UCSD-AML1 (cell line): ENCODE measurements around the gene TPD52L1.

Experiments
- DNase-seq: peaks from one replicate; lab custom pipeline; 2025; ENCODE audit not compliant: unreplicated experiment; lab: John Stamatoyannopoulos, UW

TPD52L1 gene

DNA sequence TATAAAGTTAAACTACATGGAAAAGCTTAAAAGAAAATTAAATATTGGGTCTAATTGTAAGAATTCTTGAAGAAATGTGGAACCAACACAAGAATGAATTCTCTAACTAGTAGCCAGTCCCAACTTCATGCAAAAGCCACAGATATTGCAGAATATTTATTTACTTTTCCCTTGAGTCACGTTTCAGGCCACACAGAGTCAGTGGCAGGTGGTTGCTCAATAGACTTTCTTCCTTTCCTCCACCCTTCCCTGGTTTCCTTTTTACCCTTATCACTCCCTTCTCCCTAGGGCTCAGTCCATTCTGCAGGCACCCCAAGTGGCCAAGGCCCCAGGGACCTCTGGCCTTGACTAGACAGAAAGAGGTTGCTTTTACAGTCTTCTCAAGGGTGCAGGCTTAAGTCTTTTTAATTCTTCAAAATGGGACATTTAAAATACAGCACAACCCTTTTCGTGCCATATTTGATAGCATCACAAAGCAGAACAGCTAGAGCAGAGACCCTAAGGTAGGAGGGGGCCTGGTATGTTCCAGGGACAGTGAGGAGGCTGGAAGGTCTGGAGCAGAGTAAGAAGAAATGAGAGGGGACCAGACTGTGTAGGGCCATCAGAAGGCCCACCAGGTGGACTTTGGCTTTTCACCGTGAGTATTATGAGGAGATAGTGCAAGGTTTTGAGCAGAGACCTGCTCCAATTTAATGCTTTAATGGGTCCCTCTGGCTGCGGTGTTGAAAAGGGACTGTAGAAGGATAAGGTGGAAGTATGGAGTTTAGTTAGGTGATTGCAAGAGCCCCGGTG is 83.2 kb downstream of the TPD52L1 start:
- DNase-seq, result no peak

GRCh38 chr6:125237764-125238163 is 84.2 kb downstream of the TPD52L1 start:
- no peak for DNase-seq

GRCh38 chr6:125245109-125245508 is 91.5 kb downstream of the TPD52L1 start:
- DNase-seq, result no peak

GRCh38 chr6:125245523-125246264 is 92.1 kb downstream of the TPD52L1 start:
- DNase-seq, result no peak

- no peak for DNase-seq
Observed at GRCh38 chr6:125246566-125246965, 93.0 kb downstream of the TPD52L1 start.

DNA sequence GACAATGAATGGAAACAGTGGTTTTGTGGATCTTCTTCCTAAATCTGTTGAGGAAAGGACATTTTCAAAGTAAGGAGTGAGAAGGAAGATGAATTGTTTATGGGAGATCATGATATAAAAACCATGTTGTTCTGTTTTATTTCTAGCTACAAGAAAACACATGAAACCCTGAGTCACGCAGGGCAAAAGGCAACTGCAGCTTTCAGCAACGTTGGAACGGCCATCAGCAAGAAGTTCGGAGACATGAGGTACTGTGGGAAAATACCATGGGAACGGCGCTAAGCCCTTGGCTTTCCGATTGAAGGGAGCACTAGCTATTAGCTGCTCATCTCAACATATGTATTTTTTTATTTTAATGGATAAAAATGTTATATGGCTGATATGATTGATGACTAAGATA is 94.6 kb downstream of the TPD52L1 start:
- no peak for DNase-seq

GRCh38 chr6:125250511-125250910 is 96.9 kb downstream of the TPD52L1 start:
- no peak for DNase-seq

DNA sequence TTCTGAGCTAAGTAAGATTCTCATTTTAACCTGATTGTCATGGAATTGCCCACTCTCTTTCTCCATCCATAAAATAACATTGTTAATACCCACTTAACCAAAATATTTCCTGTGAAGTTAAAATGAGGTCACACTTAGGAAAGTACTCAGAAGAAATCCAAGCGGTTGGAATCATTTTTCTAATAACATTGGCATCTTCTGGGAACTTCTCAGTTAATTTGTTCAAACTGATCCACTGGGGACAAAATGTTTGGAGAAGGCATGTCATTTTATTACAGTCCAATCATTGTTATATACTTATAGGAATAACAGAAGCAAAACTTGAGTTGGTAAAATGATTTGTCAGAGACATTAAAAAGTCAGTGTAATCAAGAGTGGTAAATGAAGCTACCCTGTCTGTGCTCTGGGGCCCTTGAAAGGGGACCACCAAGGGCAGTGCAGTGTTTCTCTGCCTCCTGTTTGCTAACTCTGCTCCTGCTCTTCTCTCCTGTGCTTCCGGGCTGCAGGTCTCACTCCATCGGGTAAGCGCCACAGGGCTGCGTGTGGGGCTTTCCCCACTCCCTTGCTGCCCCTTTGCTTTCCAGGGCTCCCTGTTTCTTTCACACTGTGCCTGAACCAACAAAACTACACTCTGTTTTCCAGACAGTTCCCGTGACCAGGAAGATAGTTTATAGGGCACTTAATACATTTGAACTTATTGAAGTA is 98.1 kb downstream of the TPD52L1 start:
- DNase-seq, result no peak

DNA sequence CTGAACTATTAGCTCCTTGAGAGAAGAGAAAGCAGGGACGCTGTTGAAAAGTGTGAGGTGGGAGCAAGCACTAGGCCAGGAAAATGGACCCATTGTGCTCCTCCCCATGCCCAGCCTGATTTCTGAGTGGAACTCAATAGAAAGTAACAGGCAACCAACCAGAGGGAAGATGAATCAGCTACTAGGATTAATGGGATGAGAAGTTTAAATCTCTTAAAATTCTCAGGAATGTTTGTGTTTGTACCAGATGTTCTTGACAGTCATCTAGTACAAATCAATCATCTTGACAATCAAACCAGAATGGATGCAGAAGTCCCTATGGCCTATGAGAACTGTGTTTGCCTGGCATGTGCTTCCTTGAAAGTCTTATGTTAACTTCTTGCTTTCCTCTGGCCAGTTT is 99.3 kb downstream of the TPD52L1 start:
- no peak for DNase-seq

DNA sequence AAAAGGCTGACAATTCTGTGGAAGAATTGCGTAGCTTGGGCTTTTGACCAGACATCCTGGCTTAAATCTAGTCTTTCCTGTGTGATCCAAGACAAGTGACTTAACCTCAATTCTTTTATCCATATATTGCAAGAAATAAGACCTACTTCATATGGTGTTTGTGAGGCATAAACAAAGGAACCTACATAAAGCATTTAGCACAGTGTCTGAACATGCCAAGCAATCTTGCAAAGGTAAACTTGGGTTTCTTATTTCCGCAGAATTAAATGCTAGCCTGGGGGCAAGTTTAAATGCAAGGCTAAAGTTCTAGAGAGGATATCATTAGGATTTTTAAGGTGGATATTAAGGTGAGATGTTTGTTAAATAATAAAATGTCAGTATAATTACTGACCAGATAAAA is 100.3 kb downstream of the TPD52L1 start:
- no peak for DNase-seq

DNA sequence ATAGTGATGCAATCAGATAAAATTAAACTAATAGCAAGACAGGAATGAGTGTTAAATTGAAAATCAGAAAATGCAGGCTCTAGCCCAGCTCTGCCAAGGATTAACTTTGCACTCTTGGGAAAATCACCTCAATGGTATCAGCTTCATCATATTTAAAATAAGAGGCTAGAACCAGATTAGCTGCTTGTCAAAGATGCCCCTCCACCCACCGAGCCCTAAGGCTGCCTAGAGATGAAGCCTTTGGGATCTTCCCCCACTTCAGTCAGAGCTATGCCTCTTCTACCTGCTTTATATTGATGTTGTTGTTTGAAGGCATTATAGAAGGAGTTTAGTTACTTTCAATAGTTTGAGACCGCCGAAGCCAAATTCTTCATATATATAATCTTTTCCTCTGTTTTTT is 100.7 kb downstream of the TPD52L1 start:
- no peak for DNase-seq

DNA sequence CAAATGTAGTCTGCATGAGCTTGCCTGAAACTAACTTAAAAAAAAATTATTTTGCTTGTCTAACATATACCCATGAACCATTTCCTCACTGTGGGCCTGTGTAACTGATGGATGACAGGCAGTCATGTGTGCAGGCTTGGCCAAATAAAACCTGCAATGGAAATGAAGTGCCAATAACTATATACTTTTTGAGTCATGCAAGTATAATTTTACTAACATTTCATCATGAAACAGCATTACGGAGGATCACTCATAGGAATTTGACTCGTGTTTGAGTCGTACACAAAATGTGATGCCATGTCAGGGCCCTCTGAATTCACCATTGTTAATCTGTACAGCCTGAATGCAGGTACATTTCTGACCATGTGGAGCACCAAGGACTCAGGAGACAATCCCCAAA is 101.6 kb downstream of the TPD52L1 start:
- DNase-seq, result no peak

DNA sequence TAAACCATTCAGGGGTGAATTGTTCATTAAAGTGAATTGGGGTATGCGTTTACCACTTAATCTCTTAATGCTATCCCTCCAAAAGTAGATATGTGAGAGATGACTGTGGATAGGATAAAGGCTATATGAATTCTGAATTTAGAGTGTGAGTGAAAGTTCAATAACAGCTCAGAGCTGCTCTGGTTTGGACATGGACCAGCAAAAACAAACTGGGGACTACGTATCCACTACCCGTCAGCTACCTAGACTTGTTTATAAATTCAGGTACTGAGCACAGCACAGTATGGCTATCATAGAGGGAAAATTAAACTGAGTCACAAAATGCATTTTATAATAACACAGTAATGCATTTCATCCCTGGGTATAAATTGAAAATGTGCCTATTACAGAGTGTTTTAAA is 103.8 kb downstream of the TPD52L1 start:
- DNase-seq, result no peak

DNA sequence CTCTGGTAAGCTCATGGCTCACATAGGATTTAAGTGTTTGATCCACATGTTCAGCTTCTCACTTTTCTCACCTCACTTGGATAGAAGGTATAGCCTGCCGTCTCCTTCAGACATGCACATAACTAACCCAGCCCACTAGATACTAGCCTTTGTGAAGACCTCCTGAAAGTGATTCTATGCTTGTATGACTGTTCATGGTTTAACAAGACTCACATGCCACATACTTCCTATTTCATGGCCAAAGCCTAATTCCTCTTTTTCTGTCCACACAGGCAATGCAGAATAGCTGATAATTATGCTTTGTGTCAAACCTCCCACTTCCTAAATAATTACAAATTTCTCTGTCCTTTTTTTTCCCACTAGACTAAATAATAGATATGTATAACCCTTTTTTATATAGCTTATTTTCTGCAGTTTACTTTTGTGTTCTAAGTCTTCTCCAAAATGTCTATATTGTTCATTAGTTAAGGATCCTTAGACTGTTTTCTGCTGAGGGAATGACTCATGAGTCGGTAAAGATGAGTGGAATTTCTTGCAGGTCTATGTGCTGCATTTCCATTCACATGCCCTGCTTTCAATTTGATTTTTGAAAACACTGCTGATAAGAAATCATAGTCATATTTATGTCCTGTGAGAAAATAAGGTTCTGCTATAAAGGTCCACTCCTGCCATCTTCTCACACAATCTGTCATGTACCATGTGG is 105.2 kb downstream of the TPD52L1 start:
- DNase-seq, result no peak

DNA sequence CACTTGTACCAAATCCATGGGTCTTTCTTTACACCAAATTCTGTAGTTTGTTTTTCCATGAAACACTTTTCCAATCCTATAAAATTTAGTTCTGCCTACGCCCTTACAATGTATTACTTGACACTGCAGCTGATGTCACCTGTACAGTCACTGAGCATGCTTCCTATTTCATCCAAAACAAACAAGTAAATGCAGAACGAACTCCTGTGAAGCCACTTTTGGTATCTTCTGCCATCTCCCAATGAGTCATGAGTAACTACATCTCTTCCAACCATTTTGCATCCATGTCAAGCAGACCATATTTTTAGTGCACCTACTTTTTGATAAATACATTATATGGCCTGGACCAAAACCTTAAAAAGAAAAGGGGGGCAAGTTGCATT is 105.8 kb downstream of the TPD52L1 start:
- no peak for DNase-seq

- no peak for DNase-seq
Observed at GRCh38 chr6:125262016-125263013, 108.7 kb downstream of the TPD52L1 start.

GRCh38 chr6:125264476-125264875 is 110.9 kb downstream of the TPD52L1 start:
- no peak for DNase-seq

DNA sequence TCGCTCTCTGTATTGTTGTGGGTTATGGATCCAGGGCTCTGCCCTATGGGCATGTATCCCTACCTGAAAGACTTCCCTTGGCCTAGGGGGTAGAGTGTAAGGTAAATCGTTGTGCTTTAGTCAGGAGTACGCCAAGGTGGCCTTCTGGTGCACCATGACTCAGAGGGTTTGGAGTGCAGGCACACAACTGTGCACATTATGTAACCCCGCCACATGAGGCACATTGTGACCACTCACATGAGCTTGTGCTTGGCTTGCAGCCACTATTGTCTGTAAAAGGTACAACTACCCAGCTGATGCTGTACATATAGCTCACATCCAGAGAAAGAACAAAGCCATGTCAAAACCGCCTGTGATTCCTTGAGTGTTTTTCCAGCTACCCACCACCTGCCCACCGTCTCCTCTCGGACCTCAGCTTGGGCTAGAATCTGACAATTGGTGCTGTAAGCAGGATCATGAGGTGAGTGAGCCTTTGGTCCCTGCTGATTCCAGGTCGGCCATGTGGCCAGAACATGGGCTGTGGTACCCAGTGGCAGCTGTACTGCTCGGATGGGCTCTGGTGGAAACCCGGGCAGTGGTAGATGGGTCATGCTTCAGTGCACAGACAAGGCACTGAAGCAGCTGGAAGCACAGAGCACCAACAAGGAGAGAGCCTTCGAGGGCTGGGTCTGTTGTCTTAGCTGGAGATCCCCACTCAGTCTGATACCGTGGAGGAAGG is 114.4 kb downstream of the TPD52L1 start:
- DNase-seq, result no peak

GRCh38 chr6:125268765-125269164 is 115.2 kb downstream of the TPD52L1 start:
- DNase-seq, result no peak
